A673 (cell line): Measurements from ENCODE around the gene INSYN1. TPM values are rescaled to one million over a fixed set of nuclear protein-coding genes. Genes with fewer than 3 reads are reported as not detected.

Source experiments
- BruUV-seq: library from RNA; stranded (reverse); fragments of 400-500 nt; replicated peaks from 2 replicates; lab custom pipeline; 2021; lab: Mats Ljungman, UMichigan
- CTCF ChIA-PET: fragments of 300-600 bp; sonication (Branson Sonifier 250); formaldehyde crosslinking; loops from one replicate; lab custom pipeline; 2022; ENCODE audit warnings: antibody characterized with exemption; lab: Charles Lee
- POLR2A ChIA-PET: fragments of 300-600 bp; sonication (Branson Sonifier 250); formaldehyde crosslinking; loops from one replicate; lab custom pipeline; 2022; ENCODE audit warnings: antibody characterized with exemption; ENCODE audit not compliant: low non-redundant PET; lab: Charles Lee
- DNase-seq: peaks from one replicate; pipeline ENCODE4 v3.0.0-alpha.2; 2015; ENCODE audit warnings: low spot score
- H3K27ac ChIP-seq: fragments of 200-600 bp; sonication (generic); 2 replicates; pipeline ENCODE4 v1.5.1; 2016; ENCODE audit warnings: mixed run types, low read depth, mild to moderate bottlenecking, mixed read lengths, antibody characterized with exemption, low read length; ENCODE audit not compliant: poor library complexity, severe bottlenecking
- H3K27me3 ChIP-seq: fragments of 200-600 bp; sonication (generic); replicated peaks from 2 replicates; pipeline ENCODE4 v1.6.1; 2017; ENCODE audit warnings: mixed run types, low read depth, mild to moderate bottlenecking, mixed read lengths, antibody characterized with exemption, low read length; ENCODE audit not compliant: insufficient read depth, poor library complexity
- H3K36me3 ChIP-seq: fragments of 200-600 bp; sonication (generic); 2 replicates; pipeline ENCODE4 v1.6.1; 2016; ENCODE audit warnings: mixed run types, mild to moderate bottlenecking, mixed read lengths, antibody characterized with exemption, low read length; ENCODE audit not compliant: insufficient read depth, poor library complexity, severe bottlenecking
- H3K4me1 ChIP-seq: fragments of 200-600 bp; sonication (generic); 2 replicates; pipeline ENCODE4 v1.6.1; 2017; ENCODE audit warnings: mixed run types, mild to moderate bottlenecking, mixed read lengths, antibody characterized with exemption, low read length; ENCODE audit not compliant: insufficient read depth, poor library complexity, severe bottlenecking
- H3K4me3 ChIP-seq: fragments of 200-600 bp; sonication (generic); 2 replicates; pipeline ENCODE4 v1.5.1; 2016; ENCODE audit warnings: low read depth, mixed run types, mild to moderate bottlenecking, mixed read lengths, low read length; ENCODE audit not compliant: poor library complexity, severe bottlenecking
- H3K9me3 ChIP-seq: fragments of 200-600 bp; sonication (generic); 2 replicates; pipeline ENCODE4 v1.6.1; 2016; ENCODE audit warnings: mixed run types, low read depth, mild to moderate bottlenecking, mixed read lengths, antibody characterized with exemption, low read length; ENCODE audit not compliant: poor library complexity, severe bottlenecking
- CTCF ChIP-seq: fragments of 300-800, 200-600 bp; sonication (generic); conservative IDR thresholded peaks from 2 replicates; pipeline ENCODE4 v1.5.1; 2017; ENCODE audit warnings: low read depth, mild to moderate bottlenecking, antibody characterized with exemption, low read length, moderate library complexity, mixed read lengths
- EZH2 ChIP-seq: fragments of 200-600 bp; sonication (generic); IDR thresholded peaks from 2 replicates; pipeline ENCODE4 v1.6.1; 2017; ENCODE audit warnings: borderline replicate concordance, low read depth, mild to moderate bottlenecking, mixed read lengths, antibody characterized with exemption, low read length; ENCODE audit not compliant: poor library complexity, severe bottlenecking
- intact Hi-C: fragments of 100-400 bp; cut with micrococcal nuclease; formaldehyde crosslinking; loops from one replicate; pipeline ENCODE4 v1.10.0; 2022; ENCODE audit not compliant: unreplicated experiment
- total RNA-seq: library from RNA; stranded (reverse); gene quantifications from 2 replicates; pipeline ENCODE4 v1.2.3, GENCODE V29; 2021

Gene INSYN1
- total RNA-seq, 1 experiment from 2014 or later: 0.54 TPM

- intact Hi-C loops: no loop called here
- ChIA-PET POLR2A (no interaction called here), CTCF (no interaction called here)
- peaks cover 5% of the 10 kb centered on the region for H3K4me1 ChIP-seq
- no peaks in the 10 kb centered on the region for H3K27me3 ChIP-seq
- H3K4me3 ChIP-seq: no peak overlapping the region
- no peak for DNase-seq
- no peaks in the 10 kb centered on the region for H3K9me3 ChIP-seq
- no peak overlapping the region for H3K27ac ChIP-seq
- H3K36me3 ChIP-seq: no peaks in the 10 kb centered on the region
- TF ChIP-seq EZH2 (no peak), CTCF (no peak)
- no TSS peak for BruUV-seq
Observed at GRCh38 chr15:73718694-73719093, 34.5 kb downstream of the INSYN1 start.

- intact Hi-C loops: no loop called here
- DNase-seq: no peak
- peaks cover 5% of the 10 kb centered on the region for H3K4me1 ChIP-seq
- peaks cover 2% of the 10 kb centered on the region for H3K36me3 ChIP-seq
- no TSS peak for BruUV-seq
- TF ChIP-seq EZH2 (no peak), CTCF (peak; percentile 46)
- ChIA-PET CTCF (interaction anchor here (1.0 kb wide), 1 partner anchor 13 kb away, joined by 9 read pairs; no protein-coding TSS in a partner anchor), POLR2A (interaction anchor here (0.6 kb wide), 1 partner anchor 108 kb away, joined by 12 read pairs; no protein-coding TSS in a partner anchor)
- H3K27ac ChIP-seq: no peak overlapping the region
- H3K27me3 ChIP-seq: no peaks in the 10 kb centered on the region
- no peaks in the 10 kb centered on the region for H3K9me3 ChIP-seq
- no peak overlapping the region for H3K4me3 ChIP-seq
Observed at GRCh38 chr15:73717802-73718201, 35.3 kb downstream of the INSYN1 start.

GRCh38 chr15:73717206-73717605 lies 35.9 kb downstream of the INSYN1 start:
- H3K4me1 ChIP-seq: peaks cover 5% of the 10 kb centered on the region
- intact Hi-C loops: no loop called here
- TF ChIP-seq CTCF (no peak), EZH2 (no peak)
- no peak overlapping the region for H3K4me3 ChIP-seq
- peaks cover 2% of the 10 kb centered on the region for H3K36me3 ChIP-seq
- DNase-seq: no peak
- no TSS peak for BruUV-seq
- ChIA-PET CTCF (interaction anchor here (1.0 kb wide), 1 partner anchor 13 kb away, joined by 9 read pairs; no protein-coding TSS in a partner anchor), POLR2A (interaction anchor here (0.6 kb wide), 1 partner anchor 109 kb away, joined by 12 read pairs; no protein-coding TSS in a partner anchor)
- H3K9me3 ChIP-seq: no peaks in the 10 kb centered on the region
- H3K27ac ChIP-seq: no peak overlapping the region
- H3K27me3 ChIP-seq: no peaks in the 10 kb centered on the region
